Measurements from ENCODE around the gene FUT7.

FUT7 gene

DNA sequence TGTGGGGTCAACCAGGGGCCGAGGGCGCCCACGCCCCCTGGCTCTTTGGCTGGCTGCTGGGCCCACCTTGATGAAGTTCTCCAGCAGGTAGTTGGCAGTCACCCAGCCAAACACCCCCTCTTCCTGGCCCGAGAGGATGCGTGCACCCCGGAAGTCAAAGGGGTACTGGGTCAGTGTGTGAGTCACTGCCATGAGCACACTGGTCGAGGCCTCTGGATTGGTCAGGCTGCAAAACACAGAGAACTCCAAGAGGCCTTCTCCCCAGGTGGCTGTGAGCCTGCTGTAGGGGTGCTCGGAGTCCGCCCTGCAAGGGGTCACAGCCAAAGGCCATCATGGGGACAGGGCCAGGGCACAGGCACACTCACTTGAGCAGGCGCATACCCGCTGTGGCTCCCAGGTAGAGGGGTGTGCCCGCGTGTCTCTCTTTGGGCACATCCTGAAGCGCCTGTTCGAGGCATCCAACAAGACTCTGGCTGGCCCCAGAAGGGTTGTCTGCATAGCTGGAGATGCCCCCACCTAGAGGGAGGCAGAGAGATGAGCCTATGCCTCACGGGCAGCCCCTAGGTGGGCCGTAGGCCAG is 19.3 kb upstream of the FUT7 start:
- H3K27ac ChIP-seq, result no peak overlapping the region
- no peak for TF ChIP-seq ZFX (IDR thresholded peaks at IDR 0.05; ENCODE audit: borderline replicate concordance)
- TF ChIP-seq, protein P1, sequence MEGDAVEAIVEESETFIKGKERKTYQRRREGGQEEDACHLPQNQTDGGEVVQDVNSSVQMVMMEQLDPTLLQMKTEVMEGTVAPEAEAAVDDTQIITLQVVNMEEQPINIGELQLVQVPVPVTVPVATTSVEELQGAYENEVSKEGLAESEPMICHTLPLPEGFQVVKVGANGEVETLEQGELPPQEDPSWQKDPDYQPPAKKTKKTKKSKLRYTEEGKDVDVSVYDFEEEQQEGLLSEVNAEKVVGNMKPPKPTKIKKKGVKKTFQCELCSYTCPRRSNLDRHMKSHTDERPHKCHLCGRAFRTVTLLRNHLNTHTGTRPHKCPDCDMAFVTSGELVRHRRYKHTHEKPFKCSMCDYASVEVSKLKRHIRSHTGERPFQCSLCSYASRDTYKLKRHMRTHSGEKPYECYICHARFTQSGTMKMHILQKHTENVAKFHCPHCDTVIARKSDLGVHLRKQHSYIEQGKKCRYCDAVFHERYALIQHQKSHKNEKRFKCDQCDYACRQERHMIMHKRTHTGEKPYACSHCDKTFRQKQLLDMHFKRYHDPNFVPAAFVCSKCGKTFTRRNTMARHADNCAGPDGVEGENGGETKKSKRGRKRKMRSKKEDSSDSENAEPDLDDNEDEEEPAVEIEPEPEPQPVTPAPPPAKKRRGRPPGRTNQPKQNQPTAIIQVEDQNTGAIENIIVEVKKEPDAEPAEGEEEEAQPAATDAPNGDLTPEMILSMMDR (IDR thresholded peaks at IDR 0.05), result no peak

DNA sequence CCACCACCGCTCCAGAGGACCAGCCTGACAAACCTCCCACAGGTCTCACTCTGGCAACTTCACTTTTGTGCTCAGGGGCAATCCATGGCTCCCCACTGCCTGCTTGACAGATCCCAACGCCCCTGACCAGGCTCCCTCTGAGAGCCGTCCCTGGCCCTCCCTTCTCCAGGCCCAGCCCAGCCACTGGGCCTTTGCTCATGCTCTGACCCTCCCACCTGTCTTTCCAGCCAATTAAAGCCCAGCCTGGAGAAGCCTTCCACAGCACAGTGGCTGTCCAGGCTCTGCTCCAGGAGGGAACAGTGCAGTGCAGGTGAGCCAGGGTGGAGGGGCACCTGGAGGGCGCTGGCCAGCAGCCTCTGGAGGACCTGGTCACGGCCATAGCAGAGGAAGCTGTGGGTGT is 18.7 kb upstream of the FUT7 start:
- TF ChIP-seq ZFX (IDR thresholded peaks at IDR 0.05; ENCODE audit: borderline replicate concordance), result no peak
- TF ChIP-seq, protein P1 (IDR thresholded peaks at IDR 0.05), result no peak
- H3K27ac ChIP-seq, result 0 out of 2 replicates have a peak overlapping the region, but pooled peaks have one; percentile 1

DNA sequence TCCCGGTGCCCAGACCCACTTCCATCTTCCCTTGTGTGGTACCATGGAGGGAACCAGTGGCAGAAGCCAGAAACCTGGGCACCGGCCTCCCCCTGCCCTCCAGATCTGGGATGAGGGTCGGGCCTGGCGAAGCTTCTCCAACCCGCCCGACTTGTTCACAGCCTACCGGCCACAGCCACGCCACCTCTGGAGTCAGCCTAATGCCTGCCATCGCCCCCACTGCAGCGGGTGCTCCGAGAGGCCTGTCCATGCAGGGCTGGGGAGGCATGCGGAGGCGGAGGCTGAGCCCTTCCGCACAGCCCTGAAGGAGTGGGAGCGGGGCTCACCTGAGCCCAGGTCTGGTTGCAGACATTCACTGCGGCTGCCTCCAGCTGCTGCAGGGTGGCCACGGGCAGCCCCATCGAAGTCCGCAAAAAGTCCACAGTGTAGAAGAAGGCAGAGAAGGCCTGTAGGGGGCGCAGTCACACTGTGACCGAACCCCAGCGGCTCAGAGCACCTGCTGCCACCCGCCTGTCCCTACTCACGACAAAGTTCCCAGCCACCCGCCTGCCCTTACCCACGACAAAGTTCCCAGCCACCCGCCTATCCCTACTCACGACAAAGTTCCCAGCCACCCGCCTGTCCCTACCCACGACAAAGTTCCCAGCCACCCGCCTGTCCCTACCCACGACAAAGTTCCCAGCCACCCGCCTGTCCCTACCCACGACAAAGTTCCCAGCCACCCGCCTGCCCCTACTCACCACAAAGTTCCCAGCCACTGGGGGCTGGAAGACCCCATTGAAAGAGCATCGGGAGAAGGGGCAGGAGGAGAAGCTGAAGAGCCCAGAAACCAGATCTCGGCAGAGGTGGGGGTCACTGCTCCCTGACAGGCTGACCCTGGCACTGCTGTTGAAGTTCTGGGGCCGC is 17.9 kb upstream of the FUT7 start:
- peak overlapping the region; percentile 96 for H3K27ac ChIP-seq
- no peak for TF ChIP-seq ZFX (IDR thresholded peaks at IDR 0.05; ENCODE audit: borderline replicate concordance)
- TF ChIP-seq, protein P1 (IDR thresholded peaks at IDR 0.05), result peak; percentile 49

DNA sequence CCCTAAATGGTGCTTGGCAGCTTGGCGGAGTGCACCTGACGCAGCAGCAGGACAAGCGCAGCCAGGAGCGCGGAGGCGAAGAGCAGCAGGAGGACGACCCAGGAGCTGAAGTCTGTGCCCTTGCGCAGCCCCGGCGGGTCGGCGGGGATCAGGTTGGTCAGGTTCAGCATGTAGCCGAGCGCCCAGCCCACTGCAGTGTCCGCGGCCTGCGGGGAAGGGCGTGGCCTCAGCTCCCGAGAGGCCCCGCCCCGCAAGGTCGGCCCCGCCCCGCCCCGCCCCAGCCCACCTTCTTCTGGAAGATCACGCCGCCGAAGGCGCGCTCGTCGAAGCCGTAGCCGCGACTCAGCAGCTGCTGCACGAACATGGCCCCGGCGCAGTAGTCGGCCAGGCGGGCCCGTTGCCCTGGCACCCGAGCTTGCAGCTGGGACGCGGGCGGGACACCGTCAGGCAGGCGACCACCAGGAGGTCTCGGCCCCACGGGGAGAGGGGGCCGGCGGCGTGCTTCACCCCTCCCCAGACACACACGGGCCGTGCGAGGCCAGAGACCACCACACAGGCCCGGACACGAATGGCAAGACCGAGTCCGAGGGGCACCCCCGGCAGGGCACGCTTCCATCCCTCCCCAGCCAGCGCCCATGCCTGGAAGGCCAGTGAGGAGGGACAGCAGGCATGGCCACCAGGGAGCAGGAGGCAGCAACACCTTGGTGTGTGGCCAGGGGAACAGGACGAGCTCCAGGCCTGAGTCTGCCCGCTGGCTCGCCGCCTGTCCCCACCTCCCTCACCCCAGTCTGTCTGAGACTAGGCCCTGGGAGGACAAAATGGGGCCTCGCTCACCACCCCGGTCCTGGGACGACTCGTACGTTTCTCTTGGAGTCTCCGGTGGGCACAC is 17.0 kb upstream of the FUT7 start:
- TF ChIP-seq, protein P1 (IDR thresholded peaks at IDR 0.05), result no peak; the same call in 1 of the 2 replicates
- no peak for TF ChIP-seq ZFX (IDR thresholded peaks at IDR 0.05; ENCODE audit: borderline replicate concordance)
- peak overlapping the region; percentile 96 for H3K27ac ChIP-seq

DNA sequence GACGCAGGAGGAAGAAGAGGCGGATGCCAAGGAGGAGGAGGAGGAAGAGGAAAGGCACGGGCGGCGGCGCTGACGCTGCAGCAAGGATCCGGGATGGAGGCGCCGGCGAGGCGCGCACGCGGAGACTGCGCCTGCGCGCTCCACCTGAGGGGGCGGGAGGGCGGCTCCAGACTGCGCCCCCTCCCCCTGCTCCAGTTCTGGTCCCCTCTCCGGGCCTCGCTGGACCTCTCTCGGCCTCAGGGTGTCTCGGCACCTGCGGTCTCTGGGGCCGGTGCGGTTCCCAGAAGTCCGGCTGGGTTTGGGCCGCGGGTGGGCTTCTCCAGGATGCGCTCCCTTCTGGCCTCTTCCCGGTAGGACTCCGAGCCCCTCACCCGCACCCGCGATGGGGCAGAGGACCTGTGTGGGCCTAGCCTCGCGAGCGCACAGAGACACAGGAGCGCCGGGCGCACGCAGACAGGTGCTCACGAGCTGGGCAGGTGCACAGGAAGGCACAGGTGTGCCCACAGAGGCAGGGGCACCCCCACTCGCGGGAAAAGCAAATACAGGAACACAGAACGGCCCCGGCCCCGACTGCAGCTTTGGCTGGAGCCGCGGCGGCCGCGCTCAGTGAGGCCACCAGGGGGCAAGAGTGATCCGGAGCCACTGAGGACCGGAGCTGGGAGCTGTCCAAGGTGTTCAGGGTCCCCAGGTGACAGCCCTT is 14.3 kb upstream of the FUT7 start, which contains the start of gene NPDC1:
NPDC1 (minus strand) TSS at position 90 of the 700 bp plus-strand sequence. CDS start 188 bp downstream, outside the sequence.
- TF ChIP-seq ZFX (IDR thresholded peaks at IDR 0.05; ENCODE audit: borderline replicate concordance), result no peak
- TF ChIP-seq, protein P1 (IDR thresholded peaks at IDR 0.05), result peak; percentile 95
- H3K27ac ChIP-seq, result peak within 1 kb of the TSS; percentile 96

DNA sequence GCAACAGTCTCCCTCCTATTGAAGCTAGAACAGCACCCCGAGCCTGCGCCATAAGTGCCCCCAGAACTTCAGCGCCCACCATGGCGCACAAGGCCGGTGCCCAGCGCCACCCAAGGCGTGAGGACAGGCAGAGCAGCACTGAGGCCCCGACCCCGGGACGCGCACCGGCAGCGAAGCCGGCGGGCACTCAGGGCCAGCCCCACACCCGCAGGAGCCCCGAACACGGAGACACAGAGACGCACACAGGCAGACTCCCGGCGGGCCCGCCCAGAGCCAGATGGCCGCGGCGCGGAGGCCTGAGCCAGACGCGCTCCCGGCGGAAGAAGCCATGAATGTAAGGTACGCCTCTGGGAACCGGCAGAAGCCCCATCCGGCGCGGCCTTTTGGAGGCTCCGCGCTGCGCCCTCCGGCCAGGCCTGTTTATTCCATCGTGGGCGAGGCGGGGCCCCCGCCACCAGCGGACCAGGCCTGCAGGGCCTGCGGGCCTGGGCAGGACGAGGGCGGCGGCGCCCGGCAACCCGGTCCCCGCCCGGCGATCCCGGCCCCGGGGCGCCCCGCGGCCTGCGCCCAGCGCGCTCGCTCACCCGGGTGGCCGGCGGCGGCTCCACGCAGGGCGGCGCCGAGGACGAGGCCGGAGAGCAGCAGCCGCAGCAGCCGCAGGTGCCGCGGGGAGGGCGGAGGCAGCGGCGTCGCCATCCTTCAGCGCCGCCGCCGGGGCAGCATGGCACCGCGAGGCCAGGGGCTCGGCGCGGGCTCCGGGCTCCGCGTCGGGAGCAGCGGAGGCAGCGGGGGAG is 13.6 kb upstream of the FUT7 start:
- peak overlapping the region; percentile 96 for H3K27ac ChIP-seq
- TF ChIP-seq, protein P1 (IDR thresholded peaks at IDR 0.05), result no peak
- TF ChIP-seq ZFX (IDR thresholded peaks at IDR 0.05; ENCODE audit: borderline replicate concordance), result no peak
